Uterus (tissue), 2 donors: ENCODE measurements around the gene CENPQ.

ENCODE experiments used
- POLR2A ChIP-seq, 2 donors: fragments of 450-650 bp; IDR thresholded peaks; one replicate each; pipeline ENCODE4 v1.6.1; 2016; ENCODE audit warnings: antibody characterized with exemption in 2 of 2, mild to moderate bottlenecking in 1 of 2, moderate library complexity in 1 of 2
- TF ChIP-seq, protein P1 (sequence below), 4 experiments: fragments of 200-600 bp in 2 of 4; fragments of 450-650 bp in 2 of 4; sonication (generic) in 2 of 4; IDR thresholded peaks; one replicate each; pipeline ENCODE4 v1.5.1; 2016 to 2019; ENCODE audit warnings: antibody characterized with exemption in 4 of 4, mild to moderate bottlenecking in 2 of 4, moderate library complexity in 1 of 4

GRCh38 chr6:49539102-49539501 is 75.9 kb downstream of the CENPQ start:
- TF ChIP-seq, protein P1, sequence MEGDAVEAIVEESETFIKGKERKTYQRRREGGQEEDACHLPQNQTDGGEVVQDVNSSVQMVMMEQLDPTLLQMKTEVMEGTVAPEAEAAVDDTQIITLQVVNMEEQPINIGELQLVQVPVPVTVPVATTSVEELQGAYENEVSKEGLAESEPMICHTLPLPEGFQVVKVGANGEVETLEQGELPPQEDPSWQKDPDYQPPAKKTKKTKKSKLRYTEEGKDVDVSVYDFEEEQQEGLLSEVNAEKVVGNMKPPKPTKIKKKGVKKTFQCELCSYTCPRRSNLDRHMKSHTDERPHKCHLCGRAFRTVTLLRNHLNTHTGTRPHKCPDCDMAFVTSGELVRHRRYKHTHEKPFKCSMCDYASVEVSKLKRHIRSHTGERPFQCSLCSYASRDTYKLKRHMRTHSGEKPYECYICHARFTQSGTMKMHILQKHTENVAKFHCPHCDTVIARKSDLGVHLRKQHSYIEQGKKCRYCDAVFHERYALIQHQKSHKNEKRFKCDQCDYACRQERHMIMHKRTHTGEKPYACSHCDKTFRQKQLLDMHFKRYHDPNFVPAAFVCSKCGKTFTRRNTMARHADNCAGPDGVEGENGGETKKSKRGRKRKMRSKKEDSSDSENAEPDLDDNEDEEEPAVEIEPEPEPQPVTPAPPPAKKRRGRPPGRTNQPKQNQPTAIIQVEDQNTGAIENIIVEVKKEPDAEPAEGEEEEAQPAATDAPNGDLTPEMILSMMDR (IDR thresholded peaks at IDR 0.05), result no peak
- no peak for TF ChIP-seq POLR2A (IDR thresholded peaks at IDR 0.05)
